ENCODE results near the gene CILP2.

CILP2 gene

GRCh38 chr19:19531951-19532805 is 5.9 kb upstream of the CILP2 start:
- DNase-seq: peak; percentile 18

- DNase-seq: no peak
Observed at GRCh38 chr19:19532806-19533701, 5.0 kb upstream of the CILP2 start.

GRCh38 chr19:19533841-19534240 is 4.2 kb upstream of the CILP2 start:
- DNase-seq: no peak

GRCh38 chr19:19534556-19535265 is 3.4 kb upstream of the CILP2 start:
- DNase-seq: no peak

GRCh38 chr19:19535311-19536191 is 2.5 kb upstream of the CILP2 start:
- no peak for DNase-seq

DNA sequence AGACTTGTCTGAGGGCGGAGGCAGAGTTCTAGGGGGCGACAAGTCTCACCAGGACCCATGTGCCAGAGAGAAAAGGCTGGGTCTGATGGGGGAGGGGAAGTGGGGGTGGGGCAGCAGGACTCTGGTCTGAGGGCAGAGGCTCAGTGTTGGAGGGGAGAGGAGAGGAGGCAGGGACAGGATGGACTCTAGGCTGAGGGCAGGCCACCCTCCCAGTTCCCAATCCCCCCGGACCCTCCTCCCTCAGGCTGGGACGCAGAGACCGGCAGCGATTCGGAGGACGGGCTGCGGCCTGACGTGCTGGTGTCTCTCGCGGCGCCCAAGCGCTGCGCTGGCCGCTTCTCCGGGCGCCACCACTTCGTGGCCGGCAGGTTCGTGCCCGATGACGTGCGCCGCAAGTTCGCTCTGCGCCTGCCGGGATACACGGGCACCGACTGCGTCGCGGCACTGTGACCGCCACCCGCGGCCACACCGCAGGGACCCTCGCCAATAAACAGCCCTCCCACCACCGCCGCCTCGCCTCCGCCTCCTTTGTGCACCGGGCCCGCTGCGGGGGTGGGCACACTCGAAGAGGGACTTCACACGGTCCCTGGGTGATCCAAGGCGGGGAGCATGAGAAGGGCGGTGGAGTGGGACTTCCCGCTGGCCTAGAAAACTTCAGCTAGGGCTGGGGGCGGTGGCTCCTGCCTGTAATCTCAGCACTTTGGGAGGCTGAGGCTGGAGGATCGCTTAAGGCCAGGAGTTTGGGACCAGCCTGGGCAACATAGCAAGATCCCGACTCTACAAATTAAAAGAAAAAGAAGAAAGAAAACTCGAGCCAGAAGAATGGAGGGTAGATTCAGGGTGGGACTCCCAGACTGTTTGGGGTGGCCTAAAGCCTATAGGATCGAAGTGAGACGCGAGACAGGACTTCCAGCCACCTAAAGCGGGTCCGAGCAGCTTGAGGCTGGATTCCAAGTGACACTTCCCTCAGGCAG is 703 bp upstream of the CILP2 start:
- DNase-seq: no peak

DNA sequence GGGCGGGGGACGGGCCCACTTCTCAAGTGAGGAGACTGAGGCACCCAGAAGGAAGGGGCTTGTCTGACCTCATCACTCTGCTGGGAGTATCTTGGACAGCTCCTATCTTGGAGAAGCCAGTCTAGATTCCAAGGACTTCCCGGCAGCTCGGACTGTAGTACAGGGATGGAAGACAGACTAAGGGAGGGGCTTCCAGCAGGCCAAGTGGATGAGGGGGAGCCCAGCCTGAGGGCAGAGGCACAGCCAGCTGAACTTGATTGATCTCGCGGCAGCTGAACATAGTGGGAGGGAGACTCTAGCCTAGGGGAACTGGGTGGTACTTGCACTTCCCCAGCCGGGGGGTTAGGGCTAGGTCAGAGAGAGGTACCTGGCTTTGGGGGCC is 711 bp downstream of the CILP2 start:
- DNase-seq: no peak

DNA sequence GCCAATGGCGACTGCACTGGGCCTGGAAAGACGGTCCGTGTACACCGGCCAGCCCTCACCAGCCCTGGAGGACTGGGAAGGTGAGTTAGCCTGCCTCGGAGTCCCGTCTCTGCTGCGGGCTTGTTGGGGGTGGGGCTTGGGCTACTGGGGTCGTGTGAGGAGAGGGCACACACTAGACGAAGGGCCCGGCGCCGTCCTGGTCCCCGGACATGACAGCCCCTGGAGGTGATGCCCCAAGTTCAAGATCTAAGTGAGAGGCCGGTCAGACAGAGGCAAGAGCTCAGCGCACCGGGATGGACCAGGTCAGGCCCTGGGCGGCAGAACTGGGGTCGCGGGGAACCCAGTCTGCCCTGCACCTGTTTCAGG is 1.6 kb downstream of the CILP2 start:
- DNase-seq: no peak

GRCh38 chr19:19540064-19540714 is 2.1 kb downstream of the CILP2 start:
- no peak for DNase-seq

DNA sequence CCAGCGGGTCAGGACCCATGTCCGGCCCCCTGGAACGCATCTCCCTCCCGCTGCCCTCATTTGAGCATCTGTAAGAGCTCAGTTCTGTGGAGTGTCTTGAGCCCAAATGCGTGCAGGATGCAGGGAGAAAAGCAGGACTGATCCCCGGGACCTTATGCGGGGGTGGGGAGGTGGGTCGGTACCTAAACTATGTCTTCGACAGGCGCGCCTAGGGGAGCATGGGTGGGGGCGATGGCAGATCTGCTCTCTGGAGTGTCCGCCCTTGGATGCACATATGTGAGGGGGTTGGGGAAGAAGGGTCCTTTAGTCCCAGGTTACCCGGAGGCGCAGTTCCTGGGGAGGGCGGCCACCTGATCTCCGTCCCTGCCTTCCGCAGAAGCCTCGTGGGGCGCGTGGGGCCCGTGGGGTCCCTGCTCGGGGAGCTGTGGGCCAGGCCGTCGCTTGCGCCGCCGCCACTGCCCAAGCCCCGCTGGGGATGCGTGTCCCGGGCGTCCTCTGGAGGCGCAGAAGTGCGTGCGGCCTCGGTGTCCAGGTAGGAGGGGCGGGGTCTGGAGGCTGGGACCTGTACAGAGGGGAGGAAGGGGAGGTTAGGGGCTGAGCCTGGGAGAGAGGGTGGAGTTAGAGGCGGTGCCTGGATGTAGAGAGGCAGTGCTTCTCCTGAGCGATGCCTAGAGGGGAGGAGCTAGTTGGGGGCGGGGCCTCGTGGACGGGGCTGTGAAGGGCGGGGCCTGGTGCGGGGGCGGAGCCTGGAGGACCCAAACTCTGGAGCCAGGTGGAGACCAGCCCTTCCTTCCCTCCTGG is 2.9 kb downstream of the CILP2 start:
- no peak for DNase-seq

DNA sequence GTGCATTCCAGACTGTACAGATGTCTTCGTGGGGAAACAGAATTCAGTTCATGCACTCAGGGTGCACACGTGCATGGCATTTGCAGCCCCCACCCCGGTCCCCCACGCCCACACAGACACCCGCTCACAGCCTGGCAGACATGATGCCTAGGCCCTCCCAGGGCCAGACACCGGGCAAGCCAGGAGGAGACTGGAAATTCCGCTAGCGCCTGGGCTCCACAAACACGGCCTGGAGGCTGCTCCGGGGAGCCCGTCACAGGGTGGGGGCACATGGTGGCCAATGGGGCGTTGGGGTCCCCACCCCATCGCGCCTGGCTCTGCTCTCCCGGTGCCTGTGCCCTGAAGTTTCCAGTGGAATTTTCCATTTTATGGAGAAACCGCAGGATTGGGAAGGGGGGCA is 3.6 kb downstream of the CILP2 start:
- DNase-seq: no peak

GRCh38 chr19:19542507-19542906 is 4.4 kb downstream of the CILP2 start:
- DNase-seq: no peak

GRCh38 chr19:19543101-19543500 is 5.0 kb downstream of the CILP2 start:
- DNase-seq: no peak

GRCh38 chr19:19543640-19544039 is 5.6 kb downstream of the CILP2 start:
- DNase-seq: no peak

- no peak for DNase-seq
Observed at GRCh38 chr19:19544257-19544953, 6.3 kb downstream of the CILP2 start.

DNA sequence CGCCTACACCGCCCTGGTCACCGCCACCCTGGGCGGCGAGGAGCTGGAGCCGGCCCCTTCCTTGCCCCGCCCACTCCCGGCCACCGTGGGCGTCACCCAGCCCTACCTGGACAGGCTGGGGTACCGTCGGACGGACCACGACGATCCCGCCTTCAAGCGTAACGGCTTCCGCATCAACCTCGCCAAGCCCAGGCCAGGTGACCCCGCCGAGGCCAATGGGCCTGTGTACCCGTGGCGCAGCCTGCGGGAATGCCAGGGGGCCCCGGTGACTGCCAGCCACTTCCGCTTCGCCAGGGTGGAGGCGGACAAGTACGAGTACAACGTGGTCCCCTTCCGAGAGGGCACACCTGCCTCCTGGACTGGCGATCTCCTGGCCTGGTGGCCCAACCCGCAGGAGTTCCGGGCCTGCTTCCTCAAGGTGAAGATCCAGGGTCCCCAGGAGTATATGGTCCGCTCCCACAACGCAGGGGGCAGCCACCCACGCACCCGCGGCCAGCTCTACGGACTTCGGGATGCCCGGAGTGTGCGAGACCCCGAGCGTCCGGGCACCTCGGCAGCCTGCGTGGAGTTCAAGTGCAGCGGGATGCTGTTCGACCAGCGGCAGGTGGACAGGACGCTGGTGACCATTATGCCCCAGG is 7.0 kb downstream of the CILP2 start:
- no peak for DNase-seq

GRCh38 chr19:19545707-19546106 is 7.6 kb downstream of the CILP2 start:
- DNase-seq: no peak

DNA sequence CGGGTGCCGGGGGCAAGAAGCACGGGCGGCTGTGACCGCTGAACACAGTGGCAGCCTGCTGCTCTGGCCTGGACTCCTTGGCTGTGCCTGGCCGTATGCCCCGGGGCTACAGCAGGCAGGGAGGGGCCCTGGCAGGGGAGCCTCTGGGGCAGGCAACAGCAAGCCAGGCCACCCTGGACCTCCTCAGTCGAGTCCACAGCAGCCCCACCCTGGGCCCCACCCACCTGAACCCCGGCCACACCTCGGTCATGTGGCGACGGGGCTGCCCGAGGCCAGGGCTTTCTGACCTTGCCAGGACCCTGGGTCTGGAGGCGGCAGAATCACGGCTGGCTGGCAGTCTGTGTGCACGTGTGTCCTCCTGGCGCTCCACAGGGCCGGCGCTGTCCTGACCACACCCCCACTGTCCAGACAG is 8.7 kb downstream of the CILP2 start:
- DNase-seq: no peak
